OCI-M1 (cell line): ENCODE results near the gene ABCG1.
A peak's percentile ranks its signal among the peaks of the same experiment; 100 is the strongest.
"Not testable (repeated sequence)": the region's sequence is repeated elsewhere in the genome, so short reads cannot be mapped to it uniquely, and the experiment has no call there.

Source experiments
- DNase-seq: peaks from one replicate; lab custom pipeline; 2025; lab: John Stamatoyannopoulos, UW

ABCG1 gene

DNA sequence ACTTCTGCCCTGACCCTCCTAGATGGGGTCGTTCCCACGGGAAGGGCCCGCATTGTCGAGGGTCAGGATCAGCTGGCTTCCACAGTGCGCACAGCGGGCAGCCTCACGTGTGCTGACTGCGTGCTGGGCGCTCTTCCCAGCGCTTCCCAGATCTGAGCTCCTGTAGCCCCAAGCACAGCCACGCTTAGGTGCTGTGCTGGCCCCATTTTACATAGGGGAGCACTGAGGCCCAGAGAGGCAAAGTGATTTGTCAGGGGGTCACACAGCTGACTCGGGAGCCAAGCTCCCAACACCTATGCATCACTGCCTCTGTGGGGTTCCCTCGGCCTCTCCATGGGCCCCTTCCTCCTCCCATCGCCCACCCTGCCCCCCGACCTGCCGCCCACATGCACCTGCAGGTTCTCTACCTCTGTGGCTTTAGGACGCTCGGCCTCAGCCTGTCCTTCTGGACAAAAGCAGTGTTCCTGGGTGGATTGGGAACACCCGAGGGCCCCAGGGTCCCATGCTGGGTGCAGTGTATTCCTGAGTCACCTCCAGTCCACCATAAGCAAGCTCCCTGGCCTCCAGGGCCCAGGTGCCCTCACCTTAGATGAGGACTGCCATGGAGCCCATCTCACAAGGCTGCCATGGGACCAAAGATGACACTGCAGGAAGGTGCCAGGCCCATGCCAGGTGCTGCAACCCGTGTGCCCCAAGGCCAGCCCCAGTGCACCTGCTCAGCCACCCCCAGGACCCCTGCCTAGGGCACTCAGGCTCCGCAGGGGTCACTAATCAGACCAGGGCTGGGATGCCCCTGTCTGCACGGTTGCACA, 73.0 kb downstream of the ABCG1 start:
- DNase-seq: no peak

DNA sequence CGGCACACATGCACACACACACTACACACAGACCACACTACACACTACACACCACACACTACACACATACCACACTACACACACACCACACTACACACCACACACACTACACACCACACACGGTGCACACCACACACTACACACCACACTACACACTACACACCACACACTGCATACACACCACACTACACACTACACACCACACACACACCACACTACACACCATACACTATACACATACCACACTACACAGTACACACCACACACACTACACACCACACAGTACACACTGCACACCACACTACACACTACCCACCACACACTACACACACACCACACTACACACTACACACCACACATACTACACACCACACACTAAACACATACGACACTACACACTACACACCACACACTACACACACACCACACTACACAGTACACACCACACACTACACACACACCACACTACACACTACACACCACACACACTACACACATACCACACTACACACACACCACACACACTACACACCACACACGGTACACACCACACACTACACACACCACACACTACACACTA, 73.7 kb downstream of the ABCG1 start:
- not testable (repeated sequence) for DNase-seq

DNA sequence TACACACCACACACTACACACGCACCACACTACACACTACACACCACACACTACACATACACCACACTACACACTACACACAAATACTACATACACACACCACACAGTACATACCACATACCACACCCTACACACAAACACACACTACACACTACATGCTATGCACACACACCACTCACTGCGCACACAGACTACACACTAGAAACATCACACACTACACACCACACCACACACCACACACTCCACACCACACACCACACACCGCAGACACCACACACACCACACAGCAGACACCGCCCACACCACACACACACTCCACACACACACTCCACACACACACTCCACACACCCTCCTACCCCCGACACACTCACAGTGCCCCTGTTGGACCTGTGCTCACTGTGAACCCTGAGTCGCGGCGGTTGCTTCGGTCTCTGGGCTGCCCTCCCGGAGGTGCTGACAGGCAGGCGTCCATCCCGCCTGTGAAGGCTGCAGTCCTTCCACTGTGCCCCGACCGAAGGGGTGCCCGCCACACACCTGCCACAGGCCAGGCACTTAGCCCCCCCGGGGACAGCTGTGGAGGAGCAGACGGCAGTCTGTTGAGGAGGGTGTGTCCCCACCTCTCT, 74.8 kb downstream of the ABCG1 start:
- DNase-seq: no peak

DNA sequence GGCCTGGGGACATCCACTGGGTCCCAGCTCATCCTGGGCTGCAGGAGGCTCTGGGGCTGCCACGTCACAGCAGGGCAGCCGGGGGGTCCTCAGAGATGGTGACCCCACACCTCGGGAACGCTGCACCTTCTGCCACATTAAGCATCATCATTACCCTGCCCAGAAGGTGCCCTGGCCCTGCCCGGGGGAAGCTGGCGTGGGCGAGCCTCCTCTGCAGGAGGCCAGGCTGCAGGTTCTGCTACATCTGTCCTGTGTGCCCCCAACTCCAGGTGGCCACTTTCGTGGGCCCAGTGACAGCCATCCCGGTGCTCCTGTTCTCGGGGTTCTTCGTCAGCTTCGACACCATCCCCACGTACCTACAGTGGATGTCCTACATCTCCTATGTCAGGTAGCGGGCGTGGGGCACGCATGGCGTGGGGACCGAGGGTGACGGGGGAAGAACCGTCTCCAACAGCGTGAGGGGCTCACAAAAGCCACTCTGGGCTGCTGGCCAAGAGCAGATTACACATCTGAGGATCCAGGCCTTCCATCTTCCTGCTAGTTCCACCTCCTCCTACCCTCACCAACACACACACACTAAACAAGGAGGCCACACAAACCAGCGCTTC, 75.4 kb downstream of the ABCG1 start:
- no peak for DNase-seq

DNA sequence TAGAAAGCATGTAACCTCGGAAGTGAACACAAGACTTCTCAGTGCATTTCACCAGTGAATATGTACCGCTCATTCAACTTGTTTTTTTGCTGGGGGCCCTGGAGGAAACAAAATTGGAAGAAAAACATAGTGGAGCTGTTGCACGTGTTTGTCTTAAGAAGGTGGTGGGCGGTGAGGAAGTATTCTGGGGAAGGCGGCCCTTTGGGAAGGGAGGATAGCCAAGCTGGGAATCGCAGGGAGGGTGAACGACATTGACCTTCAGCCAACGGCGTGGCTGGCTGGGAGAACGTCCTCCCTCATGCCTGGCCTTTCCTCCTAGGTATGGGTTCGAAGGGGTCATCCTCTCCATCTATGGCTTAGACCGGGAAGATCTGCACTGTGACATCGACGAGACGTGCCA, 76.9 kb downstream of the ABCG1 start:
- DNase-seq: no peak

DNA sequence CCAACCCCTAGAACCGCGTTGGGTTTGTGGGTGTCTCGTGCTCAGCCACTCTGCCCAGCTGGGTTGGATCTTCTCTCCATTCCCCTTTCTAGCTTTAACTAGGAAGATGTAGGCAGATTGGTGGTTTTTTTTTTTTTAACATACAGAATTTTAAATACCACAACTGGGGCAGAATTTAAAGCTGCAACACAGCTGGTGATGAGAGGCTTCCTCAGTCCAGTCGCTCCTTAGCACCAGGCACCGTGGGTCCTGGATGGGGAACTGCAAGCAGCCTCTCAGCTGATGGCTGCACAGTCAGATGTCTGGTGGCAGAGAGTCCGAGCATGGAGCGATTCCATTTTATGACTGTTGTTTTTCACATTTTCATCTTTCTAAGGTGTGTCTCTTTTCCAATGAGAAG, 77.6 kb downstream of the ABCG1 start:
- no peak for DNase-seq

DNA sequence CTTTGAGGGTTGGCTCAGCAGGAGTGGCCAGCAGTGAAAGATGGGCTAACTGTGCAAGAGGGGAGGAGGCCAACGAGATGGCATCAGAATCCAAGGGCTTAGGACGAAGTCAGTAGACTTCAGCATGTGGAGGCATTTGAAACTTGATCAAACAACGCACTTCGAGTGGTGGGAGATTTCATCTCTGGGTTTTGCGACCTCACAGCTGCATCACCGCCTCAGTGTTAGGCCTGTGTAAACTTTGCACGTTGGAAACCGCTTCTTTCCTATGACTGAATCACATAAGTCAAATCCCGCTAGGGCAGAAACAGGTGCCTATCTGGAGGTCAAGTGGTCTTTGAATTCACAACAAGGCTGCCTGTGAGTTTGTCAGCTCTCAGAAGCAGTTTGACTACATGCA, 78.4 kb downstream of the ABCG1 start:
- no peak for DNase-seq

DNA sequence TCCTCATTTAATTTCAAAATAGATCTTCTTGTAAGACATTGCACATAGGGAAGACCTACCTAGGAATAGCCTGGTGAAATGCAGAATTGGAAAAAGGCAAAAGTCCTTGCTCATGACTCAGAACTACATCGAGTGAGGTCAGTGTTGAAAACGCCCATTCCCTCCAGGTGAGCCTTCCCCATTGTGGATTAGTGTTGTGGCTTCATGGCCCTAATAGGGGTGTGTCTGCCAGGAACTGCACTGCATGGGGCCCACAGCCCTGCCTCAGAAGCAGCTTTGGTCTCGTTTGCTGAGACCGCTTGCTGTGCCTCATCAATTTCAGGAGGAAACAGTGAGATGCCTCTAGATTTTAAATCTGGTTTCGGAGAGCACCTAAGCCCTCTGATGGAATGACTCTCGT, 79.3 kb downstream of the ABCG1 start:
- no peak for DNase-seq

DNA sequence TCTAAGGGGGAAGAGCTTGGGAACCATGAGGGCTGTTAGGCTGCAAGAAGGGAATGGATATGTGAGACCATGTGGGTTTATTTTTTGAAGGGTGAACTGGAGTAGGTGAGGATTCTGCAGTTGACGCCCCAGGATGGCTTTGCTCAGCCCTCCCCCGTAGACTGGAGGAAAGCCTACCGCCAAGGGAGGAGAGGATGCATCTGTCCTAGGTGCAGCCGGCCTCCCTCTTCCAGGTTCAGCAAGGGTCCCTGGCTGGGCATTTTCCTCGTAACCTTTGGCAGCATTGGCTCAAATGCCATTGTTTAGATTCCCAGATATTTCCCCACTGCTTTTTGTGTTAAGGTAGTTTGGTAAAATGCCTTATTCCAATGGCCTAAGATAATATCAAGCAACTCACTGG, 79.7 kb downstream of the ABCG1 start:
- DNase-seq: no peak

DNA sequence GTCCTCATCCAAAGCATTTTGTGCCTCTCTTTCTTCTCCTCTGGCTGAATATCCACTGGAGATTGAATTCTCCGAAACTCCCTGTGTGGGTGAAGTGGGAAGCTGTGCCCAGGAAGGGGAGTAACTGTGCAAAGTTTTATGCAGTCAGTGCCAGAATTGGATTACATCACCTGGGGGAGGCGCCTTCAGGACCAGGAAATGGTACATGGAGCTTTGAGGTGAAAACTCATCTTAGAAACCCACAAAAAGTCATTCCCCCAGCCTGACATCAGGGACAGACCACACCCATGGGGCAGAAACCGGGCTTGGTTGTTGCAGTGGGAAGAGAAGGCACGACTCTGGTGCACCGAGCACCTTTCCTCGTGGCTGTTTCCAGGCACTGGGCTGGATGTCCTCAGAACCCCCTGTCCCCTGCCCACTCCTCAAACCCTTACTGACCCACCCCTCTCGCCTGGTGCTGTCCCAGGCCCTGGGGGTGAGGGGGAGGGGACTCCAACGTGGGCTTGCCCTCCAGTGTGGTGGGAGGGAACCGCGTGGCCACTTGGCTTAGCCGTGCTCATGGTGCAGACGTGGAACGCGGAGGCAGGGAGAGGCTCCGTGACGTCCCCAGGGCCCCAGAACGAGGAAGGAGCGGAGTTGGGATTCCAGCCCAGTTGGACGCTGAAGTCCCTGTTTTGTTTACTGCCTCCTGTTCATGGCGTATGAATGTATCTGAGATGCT, 80.5 kb downstream of the ABCG1 start:
- peak; percentile 17 for DNase-seq

DNA sequence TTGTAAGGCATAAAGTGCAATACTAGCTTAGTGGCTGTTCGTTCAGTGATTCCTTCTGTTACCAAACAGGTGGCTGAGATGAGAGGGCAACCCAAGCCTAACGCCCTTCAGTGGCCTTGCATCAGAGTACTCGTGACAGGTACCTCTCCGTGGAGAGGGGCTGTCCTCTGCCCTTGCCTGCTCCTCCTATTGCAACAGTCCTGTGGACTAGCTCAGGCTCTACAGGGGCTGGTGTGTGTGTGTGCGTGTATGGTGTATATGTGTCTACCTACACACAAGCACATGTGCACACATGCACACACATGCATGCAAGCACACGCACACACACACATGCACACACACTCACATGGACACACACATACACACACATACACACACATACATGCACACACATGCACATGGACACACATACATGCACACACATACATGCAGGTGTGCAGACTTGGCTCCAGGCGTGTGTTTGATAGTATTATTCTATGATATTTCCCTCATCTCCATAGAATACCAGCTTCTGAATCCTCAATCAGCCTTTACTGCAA, 81.2 kb downstream of the ABCG1 start:
- DNase-seq: no peak

DNA sequence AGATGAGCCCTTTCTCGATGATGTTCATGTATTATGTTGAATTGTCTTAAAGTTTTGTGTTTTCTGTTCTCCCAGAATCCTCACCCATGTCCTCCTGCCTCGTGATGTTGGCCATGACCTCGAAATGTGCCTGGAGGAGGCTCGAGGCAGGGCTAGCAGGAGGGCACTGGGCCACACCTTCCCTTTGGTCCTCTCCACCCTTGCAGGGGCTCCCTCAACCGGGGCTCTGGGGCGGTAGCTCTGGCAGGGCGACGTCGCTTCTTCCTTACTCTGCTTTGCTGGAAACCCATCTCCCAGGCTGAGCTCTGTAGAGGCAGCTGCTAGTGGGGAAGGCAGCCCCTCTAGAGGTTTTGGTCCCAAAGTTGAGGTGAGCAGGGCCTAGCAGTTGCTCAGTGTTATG, 82.0 kb downstream of the ABCG1 start:
- DNase-seq: no peak

DNA sequence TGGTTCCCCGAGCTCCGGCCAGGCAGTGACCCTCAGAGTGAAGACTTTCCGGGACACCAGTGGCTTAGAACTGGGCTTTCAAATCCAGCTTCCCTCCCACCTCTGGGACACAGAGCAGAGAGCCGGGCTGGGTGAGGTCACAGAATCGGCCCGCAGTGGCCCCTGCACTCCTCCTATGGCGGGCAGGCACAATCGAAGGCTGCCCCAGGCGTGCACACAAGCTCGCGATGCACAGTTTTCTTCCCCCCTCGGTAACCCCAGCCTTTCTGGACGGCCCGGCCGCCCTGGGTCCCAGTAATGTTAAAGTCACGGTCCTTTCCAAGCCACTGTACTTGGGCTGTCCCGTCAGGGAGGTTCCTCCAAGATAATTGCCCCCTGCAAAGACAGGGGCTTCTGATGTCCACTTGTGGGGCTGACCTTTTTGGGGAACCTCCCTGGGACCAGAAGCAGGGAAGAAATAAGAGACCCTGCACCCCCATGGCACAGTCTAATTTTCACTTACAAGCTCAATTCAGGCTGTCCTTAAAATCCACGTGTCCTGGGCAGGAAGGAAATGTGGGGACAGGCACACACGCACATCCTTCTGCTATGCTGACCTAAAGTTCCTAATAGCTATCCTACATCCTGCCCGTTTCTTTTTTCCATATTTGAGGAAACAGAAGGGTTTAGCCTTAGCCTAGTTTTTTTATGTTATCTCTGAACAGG, 82.6 kb downstream of the ABCG1 start:
- no peak for DNase-seq

DNA sequence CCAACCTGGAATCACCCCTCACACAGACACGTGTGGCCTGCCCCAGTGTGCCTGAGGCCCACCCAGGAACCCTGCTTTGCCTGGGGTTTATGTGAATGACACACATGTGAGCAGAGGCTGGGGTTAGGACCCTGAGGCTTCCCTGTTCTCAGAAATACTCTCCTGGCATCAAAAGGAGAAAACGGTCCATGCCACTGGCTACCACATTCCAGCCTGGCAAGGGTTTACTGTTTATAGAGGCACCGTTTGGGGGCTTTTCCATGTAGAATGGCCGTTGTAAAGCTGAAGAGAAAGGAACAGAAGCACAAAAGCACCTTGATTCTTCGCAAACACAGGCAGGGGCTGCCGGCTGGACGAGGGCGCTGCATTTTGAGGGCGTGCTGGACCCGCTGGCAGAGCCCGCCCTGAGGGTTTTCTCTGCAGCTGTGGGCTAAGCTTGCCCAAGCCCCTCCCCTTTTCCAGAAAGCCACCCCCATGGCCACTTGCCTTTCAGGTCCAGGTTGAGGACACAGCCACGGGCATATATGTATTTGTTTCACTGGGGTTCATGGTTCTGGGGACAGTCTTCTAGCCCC, 83.2 kb downstream of the ABCG1 start:
- no peak for DNase-seq

DNA sequence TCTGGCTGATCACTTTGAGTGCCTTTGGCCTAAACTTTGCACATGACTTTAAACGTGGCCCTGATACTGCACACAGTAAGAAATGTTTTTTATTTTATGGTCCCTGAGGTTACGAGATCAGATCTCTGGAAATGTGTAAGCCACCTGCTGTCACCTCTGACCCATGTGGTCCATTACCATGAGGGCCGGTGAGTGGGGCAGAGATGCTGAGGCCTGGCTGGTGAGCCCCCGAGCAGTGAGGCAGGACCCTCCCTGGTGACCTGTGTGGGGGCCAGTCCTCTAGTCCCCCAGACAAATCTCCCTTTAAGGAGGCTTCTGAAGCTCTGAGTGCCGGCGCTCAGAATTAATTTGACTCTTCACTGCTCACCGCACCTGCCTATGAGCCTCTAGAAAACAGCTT, 83.9 kb downstream of the ABCG1 start:
- no peak for DNase-seq

DNA sequence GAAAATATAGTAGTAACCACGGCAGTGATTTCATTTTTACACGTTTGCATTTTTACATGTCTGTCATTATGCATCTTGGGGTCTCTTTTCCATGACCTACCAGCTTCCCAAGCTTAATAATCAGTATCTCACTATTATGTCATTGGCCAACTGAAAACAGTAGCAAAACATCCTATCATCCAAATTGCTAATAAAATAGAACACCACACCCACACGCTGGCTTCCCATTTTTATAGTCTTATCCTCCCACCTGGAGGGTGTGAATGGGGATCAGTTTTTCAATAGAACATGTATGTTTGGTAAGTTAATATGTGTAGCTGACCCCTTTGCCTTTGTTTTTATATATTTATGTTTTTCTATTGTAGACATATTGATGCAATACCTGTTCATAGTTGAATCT, 84.5 kb downstream of the ABCG1 start:
- DNase-seq: no peak

DNA sequence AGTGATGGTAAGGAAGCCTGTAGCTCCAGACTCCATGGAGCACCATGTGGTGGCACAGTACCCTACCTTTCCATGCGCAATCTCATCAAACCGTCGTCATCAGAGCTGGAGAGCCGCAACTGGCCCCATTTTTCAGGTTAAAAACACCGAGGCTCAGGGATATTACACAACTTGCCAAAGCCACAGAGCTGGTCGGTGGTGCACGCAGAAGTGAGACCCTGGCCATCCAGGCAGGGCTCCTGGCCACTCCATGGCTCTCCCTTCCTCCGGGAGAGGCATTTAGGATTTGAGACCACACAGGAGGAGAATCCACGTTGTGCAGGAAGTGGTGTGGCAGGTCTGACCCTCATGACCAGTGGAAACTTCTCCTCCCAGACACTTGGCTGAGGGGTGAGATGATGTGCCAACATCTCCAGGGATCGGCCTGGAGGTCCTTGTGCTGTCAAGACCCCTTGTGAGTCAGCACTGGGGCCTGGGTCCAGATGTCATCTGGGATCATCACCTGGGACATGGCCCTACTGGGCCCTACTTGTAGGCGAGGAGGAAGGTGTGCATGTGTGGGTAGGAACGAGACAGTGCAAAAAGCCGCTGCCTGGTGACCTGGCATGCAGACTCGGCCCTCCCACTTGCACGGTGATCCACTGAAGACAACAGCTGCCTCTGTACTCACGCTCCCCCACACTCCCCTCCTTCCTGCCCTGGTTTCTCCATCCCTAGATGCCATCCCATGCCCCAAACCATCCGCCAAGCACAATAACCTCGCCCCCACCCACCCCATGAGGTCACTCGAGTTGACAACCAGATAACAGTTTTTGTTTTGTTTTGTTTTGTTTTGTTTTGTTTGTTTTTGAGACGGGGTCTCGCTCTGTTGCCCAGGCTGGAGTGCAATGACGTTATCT, 85.9 kb downstream of the ABCG1 start:
- DNase-seq: no peak

DNA sequence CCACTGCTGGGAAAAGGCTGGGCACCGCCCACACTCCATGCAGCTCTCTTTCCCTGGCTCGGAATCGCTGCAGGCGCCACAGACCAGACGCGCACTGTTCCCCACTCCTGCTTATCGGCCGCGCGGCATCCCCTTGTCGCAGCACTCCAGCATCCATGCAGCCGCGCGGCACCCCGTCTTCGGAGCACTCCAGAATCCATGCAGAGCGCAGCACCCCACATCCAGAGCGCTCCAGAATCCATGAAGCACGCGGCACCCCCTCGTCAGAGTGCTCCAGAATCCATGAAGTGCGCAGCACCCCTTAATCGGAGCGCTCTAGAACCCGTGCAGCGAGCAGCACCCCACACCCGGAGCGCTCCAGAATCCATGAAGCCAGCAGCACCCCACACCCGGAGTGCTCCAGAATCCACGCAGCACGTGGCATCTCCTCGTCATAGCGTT, 86.8 kb downstream of the ABCG1 start:
- DNase-seq: no peak

DNA sequence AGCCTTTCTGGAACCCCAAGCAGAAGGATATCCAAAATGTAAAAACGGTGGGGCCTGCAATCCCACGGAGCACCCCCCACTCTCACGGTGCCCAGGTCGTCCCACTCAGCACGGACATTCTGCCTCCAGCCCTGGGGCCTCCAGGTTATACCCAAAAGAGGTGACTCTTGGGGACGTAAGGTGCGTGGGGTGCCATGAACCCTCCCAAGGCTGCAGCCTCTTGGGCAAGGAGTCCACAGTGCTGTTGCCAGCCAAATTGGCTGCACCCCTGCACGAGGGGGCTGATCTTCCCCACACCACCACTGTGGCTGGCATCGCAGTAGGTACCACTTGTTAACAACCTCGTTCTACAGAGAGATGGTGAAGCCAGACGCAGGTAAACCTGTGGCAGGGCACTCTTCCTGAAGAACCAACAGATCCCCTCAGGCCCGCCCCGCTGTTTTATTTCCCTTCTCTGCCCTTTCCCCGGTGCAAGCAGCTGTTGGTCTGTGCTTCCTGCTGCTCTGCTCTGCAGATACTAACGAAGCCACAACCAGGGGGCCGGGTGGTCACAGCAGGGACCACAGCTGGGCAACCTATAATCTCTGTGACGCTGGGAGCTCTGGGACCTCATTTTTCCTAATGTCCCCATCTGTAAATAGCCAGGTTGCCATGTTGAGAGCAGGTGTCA, 87.6 kb downstream of the ABCG1 start:
- no peak for DNase-seq
